ENCODE results near the gene ANKRD61.
"Not testable (repeated sequence)": the region's sequence is repeated elsewhere in the genome, so short reads cannot be mapped to it uniquely, and the experiment has no call there.

GRCh38 chr7:6083047-6083446 is 51.9 kb downstream of the ANKRD61 start:
- not testable (repeated sequence) for TF ChIP-seq POLR2AphosphoS5 (IDR thresholded peaks at IDR 0.05); POLR2A (IDR thresholded peaks at IDR 0.05; ENCODE audit: low read depth); CTCF (IDR thresholded peaks at IDR 0.05)
